Progenitor cell of endocrine pancreas (in vitro differentiated cells): ENCODE results near the gene RAB3IL1. TPM values are rescaled to one million over a fixed set of nuclear protein-coding genes. Genes with fewer than 3 reads are reported as not detected.

Experiments
- DNase-seq: peaks from one replicate; pipeline ENCODE4 v3.0.0; 2021; ENCODE audit warnings: low spot score; ENCODE audit not compliant: unreplicated experiment
- H3K27ac Mint-ChIP-seq: 2 replicates; pipeline ENCODE4 v1.8.0; 2021; ENCODE audit warnings: mild to moderate bottlenecking, moderate library complexity, mixed read lengths
- H3K27me3 Mint-ChIP-seq: 2 replicates; pipeline ENCODE4 v1.8.0; 2021; ENCODE audit warnings: mixed read lengths
- H3K36me3 Mint-ChIP-seq: 2 replicates; pipeline ENCODE4 v1.8.0; 2022; ENCODE audit warnings: mixed read lengths; ENCODE audit not compliant: insufficient read depth
- H3K4me1 Mint-ChIP-seq: 2 replicates; pipeline ENCODE4 v1.8.0; 2021; ENCODE audit warnings: low read depth, mixed read lengths
- H3K4me3 Mint-ChIP-seq: 2 replicates; pipeline ENCODE4 v1.8.0; 2021; ENCODE audit warnings: low read depth, mild to moderate bottlenecking, moderate library complexity, mixed read lengths
- H3K9me3 Mint-ChIP-seq: 2 replicates; pipeline ENCODE4 v1.8.0; 2021; ENCODE audit warnings: low read depth, mixed read lengths
- total RNA-seq: library from RNA; stranded (reverse); gene quantifications from 2 replicates; pipeline ENCODE4 v1.2.1, GENCODE V29; 2021
- TF ChIP-seq, protein P1 (sequence below): fragments of 200-600 bp; sonication (generic); IDR thresholded peaks from one replicate; pipeline ENCODE4 v1.5.0; 2021; ENCODE audit warnings: antibody characterized with exemption, mild to moderate bottlenecking; ENCODE audit not compliant: unreplicated experiment

RAB3IL1 gene
- total RNA-seq, 1 donor from 2014 or later = 0.53 TPM

DNA sequence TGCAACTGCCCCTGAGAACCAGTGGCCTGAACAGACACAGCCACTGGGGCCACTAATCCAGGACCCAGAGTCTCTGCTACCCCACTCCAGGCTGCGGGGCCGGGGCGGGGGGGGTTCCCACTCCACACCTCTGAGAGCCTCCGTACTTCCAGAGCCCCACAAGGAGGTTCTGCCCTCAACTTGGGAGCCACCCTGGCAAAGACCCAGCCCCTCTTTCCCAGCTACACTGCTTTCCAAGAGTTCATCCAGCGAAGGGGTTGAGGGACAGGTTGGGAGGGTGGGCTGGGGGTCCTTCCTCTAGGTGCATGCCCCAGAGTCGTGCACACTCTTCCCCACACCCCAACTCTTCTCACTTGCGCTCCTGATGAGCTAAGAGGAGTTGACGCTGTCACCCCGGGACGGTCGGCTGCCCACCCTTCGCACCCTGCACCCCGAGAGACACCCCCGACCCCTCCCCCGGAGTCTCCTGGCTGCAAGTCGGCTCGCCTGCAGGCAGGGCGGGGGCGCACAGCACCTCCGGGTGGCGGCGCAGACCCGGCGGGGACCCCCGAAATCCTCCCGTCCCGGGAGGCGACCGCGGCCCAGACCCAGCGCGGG lies 531 bp downstream of the RAB3IL1 start:
- H3K27ac Mint-ChIP-seq = no peak overlapping the region
- TF ChIP-seq, protein P1, sequence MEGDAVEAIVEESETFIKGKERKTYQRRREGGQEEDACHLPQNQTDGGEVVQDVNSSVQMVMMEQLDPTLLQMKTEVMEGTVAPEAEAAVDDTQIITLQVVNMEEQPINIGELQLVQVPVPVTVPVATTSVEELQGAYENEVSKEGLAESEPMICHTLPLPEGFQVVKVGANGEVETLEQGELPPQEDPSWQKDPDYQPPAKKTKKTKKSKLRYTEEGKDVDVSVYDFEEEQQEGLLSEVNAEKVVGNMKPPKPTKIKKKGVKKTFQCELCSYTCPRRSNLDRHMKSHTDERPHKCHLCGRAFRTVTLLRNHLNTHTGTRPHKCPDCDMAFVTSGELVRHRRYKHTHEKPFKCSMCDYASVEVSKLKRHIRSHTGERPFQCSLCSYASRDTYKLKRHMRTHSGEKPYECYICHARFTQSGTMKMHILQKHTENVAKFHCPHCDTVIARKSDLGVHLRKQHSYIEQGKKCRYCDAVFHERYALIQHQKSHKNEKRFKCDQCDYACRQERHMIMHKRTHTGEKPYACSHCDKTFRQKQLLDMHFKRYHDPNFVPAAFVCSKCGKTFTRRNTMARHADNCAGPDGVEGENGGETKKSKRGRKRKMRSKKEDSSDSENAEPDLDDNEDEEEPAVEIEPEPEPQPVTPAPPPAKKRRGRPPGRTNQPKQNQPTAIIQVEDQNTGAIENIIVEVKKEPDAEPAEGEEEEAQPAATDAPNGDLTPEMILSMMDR = no peak
- peaks cover 10% of the 10 kb centered on the region for H3K4me1 Mint-ChIP-seq
- H3K9me3 Mint-ChIP-seq = no peaks in the 10 kb centered on the region
- peaks cover 60% of the 10 kb centered on the region for H3K27me3 Mint-ChIP-seq
- H3K36me3 Mint-ChIP-seq = no peaks in the 10 kb centered on the region
- DNase-seq = no peak
- peak overlapping the region; percentile 51 for H3K4me3 Mint-ChIP-seq

GRCh38 chr11:61914471-61915171 lies 2.7 kb downstream of the RAB3IL1 start:
- no peak overlapping the region for H3K4me3 Mint-ChIP-seq
- TF ChIP-seq, protein P1 = no peak
- no peak for DNase-seq

DNA sequence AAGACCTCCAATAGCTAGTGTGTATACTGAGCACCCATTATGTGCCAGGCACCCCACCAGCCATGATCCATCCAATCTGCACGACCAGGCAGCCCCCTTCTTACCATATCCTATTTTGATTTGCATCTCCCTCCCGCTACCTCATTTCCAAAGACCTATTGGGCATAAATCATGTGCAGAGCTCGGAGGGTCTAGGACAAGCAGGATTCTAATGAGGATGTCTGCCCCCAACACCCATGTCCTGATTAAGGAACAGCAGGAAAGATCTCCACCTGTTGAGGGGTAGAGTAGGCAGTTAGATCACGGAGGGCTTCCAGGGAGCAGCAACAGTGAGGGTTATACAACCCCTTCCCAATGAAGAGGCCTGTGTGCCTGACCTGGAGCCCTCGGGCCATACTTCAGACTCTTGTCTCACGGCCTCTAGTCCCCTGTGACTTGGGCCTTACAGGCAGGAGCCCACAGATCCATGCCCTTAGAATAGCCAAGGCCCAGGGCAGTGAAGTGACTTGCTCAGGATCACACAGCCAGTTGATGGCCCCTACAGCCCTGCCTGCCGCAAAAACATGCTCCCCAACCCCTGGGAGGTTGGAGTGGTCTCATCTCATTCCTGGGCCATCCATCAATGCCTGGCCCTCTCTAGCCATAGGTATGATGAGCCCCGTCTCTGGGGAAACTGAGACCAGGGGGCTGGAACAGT lies 3.5 kb downstream of the RAB3IL1 start:
- Mint-ChIP-seq H3K36me3 (no peaks in the 10 kb centered on the region), H3K27ac (no peak overlapping the region), H3K27me3 (peaks cover 50% of the 10 kb centered on the region), H3K4me3 (no peak overlapping the region), H3K4me1 (peaks cover 7% of the 10 kb centered on the region), H3K9me3 (no peaks in the 10 kb centered on the region)
- TF ChIP-seq, protein P1 = no peak
- no peak for DNase-seq

More at GRCh38 chr11:61914471-61915171, 2.7 kb downstream of the RAB3IL1 start:
- H3K27me3 Mint-ChIP-seq = peaks cover 58% of the 10 kb centered on the region
- peaks cover 7% of the 10 kb centered on the region for H3K4me1 Mint-ChIP-seq
- H3K27ac Mint-ChIP-seq = no peak overlapping the region
- no peaks in the 10 kb centered on the region for H3K36me3 Mint-ChIP-seq
- no peaks in the 10 kb centered on the region for H3K9me3 Mint-ChIP-seq

DNA sequence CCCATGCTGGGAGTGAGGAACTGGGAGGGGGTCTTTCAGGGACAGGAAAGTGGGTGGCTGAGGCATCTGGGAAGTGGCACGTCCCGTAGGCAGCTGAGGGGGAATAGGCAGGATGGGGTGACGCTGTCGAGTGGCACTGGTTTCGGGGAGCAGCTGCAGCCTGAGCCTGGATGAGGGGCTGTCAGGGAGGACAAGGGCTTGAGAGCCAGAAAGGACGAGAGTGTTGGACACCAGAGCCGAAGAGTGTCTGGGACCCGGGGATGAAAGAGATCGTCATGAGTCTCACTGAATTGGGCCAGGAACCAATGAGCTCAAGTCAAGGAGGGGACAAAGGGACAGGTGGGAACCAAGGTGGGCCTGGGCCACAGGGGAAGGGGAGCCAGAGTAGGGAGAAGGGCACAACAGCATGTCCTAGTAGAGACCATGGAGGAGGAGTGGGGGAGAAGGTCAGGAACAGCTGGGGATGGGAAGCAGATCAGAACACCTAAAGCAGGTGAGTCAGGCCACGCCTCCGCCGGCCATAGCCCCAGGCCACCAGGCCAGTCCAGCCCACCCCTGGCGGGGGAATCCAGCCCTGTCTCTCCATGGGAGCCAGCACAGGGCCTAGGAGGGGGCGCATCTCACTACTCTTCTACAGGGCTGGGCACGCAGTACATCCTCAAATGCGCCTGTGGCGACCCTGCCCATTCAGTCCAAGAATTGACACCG lies 4.2 kb downstream of the RAB3IL1 start:
- H3K4me3 Mint-ChIP-seq = no peak overlapping the region
- H3K27me3 Mint-ChIP-seq = peaks cover 43% of the 10 kb centered on the region
- H3K36me3 Mint-ChIP-seq = no peaks in the 10 kb centered on the region
- H3K4me1 Mint-ChIP-seq = peaks cover 5% of the 10 kb centered on the region
- TF ChIP-seq, protein P1 = no peak
- DNase-seq = no peak
- H3K27ac Mint-ChIP-seq = no peak overlapping the region
- H3K9me3 Mint-ChIP-seq = no peaks in the 10 kb centered on the region

DNA sequence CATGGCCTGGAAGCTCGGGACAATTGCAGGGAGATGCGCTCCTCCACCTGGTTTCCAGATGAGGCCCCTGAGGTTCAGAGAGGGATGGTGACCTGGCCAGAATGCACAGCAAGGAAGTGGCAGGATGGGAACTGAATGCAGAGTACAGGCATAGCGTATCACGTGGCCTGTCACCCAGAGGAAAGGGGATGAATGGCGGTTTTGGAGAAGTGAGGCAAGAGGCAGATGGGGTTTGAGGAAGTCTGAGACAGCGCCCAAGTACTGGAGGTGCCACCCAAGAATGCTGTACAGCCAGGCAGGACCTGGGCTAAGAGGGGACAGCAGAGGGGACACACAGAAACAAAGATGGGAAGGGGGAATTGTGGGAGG lies 4.9 kb downstream of the RAB3IL1 start:
- no peak overlapping the region for H3K27ac Mint-ChIP-seq
- TF ChIP-seq, protein P1 = no peak
- peaks cover 37% of the 10 kb centered on the region for H3K27me3 Mint-ChIP-seq
- H3K9me3 Mint-ChIP-seq = no peaks in the 10 kb centered on the region
- H3K4me3 Mint-ChIP-seq = no peak overlapping the region
- no peaks in the 10 kb centered on the region for H3K36me3 Mint-ChIP-seq
- no peak for DNase-seq
- H3K4me1 Mint-ChIP-seq = no peaks in the 10 kb centered on the region
